Chondrocyte (in vitro differentiated cells): ENCODE data around the gene SAE1. TPM values are rescaled to one million over a fixed set of nuclear protein-coding genes. Genes with fewer than 3 reads are reported as not detected.

Experiments
- DNase-seq: peaks from one replicate; pipeline ENCODE4 v3.0.0; 2021; ENCODE audit warnings: mixed read lengths, low spot score
- H3K27ac Mint-ChIP-seq: one replicate; pipeline ENCODE4 v1.8.0; 2021; ENCODE audit warnings: mild to moderate bottlenecking, moderate library complexity, mixed read lengths; ENCODE audit not compliant: unreplicated experiment
- H3K27me3 Mint-ChIP-seq: 2 replicates; pipeline ENCODE4 v1.8.0; 2021; ENCODE audit warnings: low read depth, mixed read lengths
- H3K36me3 Mint-ChIP-seq: 2 replicates; pipeline ENCODE4 v1.8.0; 2021; ENCODE audit warnings: low read depth, mixed read lengths
- H3K4me1 Mint-ChIP-seq: 2 replicates; pipeline ENCODE4 v1.8.0; 2021; ENCODE audit warnings: low read depth, mild to moderate bottlenecking, mixed read lengths
- H3K4me3 Mint-ChIP-seq: one replicate; pipeline ENCODE4 v1.8.0; 2021; ENCODE audit warnings: mild to moderate bottlenecking, moderate library complexity, mixed read lengths; ENCODE audit not compliant: unreplicated experiment
- H3K9me3 Mint-ChIP-seq: 2 replicates; pipeline ENCODE4 v1.8.0; 2021; ENCODE audit warnings: low read depth, mixed read lengths
- total RNA-seq: library from RNA; stranded (reverse); gene quantifications from 3 replicates; pipeline ENCODE4 v1.2.1, GENCODE V29; 2021
- TF ChIP-seq, protein P1 (sequence below): fragments of 200-600 bp; sonication (generic); IDR thresholded peaks from 2 replicates; pipeline ENCODE4 v1.5.0; 2021; ENCODE audit warnings: antibody characterized with exemption, mild to moderate bottlenecking, moderate library complexity

Gene SAE1
- total RNA-seq, 1 donor from 2014 or later: 91.2 TPM

DNA sequence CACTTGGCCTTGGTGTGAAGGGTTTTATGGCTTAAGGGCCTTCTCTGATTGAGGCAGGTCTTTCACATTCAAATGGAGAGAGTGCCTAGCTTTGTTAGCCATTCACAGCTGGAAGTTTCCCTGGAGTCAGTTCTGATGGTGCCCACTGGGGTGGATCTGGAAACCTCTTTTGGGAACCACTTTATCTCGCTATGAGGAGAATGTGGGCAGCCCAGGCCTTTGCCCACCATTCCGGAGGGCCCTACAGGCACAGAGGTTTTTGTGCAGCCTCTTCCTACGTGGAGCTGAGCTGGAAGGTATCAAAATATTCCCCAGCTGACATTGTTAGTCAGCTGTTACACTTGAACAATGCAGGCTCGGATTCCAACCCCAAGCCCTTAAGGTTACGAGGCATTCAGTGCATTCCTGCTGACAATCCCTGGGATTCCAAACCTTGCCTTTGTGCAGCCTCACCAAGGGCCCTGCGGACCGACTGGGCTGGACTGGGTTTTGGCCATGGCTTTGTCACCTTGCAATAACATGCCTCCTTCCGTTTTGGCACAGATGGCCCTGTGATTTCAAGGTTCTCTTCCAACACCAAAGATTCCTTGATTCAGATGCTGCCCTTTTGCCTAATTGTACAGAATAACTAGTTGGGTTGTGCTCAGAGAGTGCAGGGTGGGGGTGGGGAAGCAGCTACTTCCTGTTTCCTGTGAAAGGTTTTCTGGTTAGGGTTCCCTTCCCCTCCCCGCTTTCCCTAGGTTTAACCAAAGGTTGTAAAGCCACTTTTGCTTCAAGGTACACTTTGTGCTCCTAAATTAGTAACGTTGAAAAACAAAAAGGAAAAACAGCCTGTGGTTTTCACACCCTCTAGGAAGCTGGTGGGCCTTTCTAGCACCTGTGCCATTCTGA, 27.0 kb downstream of the SAE1 start:
- H3K9me3 Mint-ChIP-seq: no peaks in the 10 kb centered on the region
- peaks cover 18% of the 10 kb centered on the region for H3K36me3 Mint-ChIP-seq
- H3K4me1 Mint-ChIP-seq: peaks cover 37% of the 10 kb centered on the region
- H3K27ac Mint-ChIP-seq: peak overlapping the region; percentile 88
- H3K27me3 Mint-ChIP-seq: no peaks in the 10 kb centered on the region
- TF ChIP-seq, protein P1, sequence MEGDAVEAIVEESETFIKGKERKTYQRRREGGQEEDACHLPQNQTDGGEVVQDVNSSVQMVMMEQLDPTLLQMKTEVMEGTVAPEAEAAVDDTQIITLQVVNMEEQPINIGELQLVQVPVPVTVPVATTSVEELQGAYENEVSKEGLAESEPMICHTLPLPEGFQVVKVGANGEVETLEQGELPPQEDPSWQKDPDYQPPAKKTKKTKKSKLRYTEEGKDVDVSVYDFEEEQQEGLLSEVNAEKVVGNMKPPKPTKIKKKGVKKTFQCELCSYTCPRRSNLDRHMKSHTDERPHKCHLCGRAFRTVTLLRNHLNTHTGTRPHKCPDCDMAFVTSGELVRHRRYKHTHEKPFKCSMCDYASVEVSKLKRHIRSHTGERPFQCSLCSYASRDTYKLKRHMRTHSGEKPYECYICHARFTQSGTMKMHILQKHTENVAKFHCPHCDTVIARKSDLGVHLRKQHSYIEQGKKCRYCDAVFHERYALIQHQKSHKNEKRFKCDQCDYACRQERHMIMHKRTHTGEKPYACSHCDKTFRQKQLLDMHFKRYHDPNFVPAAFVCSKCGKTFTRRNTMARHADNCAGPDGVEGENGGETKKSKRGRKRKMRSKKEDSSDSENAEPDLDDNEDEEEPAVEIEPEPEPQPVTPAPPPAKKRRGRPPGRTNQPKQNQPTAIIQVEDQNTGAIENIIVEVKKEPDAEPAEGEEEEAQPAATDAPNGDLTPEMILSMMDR: no peak
- DNase-seq: no peak
- H3K4me3 Mint-ChIP-seq: no peak overlapping the region

DNA sequence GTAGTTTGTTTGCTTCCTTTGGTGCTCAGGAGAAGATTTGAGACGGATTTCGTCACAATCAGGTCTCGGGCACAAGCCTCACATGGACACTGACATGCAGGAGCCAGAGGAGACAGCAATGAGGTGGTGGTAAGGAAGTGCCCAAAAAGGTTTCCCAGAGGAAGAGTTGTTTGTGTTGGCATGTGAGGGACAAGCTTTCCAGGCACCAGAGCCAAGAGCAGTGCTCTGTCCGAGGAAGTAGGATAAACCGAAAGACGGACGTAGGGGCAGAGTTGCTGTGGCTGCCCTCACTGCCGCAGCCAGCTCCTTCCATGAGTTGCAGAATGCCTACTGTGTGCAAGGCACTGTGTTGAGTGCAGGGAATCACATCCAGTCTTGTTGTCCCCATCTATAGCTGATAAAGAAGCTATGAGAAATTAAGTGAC, 27.7 kb downstream of the SAE1 start:
- Mint-ChIP-seq H3K27ac (peak overlapping the region; percentile 88), H3K27me3 (no peaks in the 10 kb centered on the region), H3K4me3 (peak overlapping the region; percentile 16), H3K4me1 (peaks cover 37% of the 10 kb centered on the region), H3K9me3 (no peaks in the 10 kb centered on the region), H3K36me3 (peaks cover 14% of the 10 kb centered on the region)
- TF ChIP-seq, protein P1: no peak
- no peak for DNase-seq

DNA sequence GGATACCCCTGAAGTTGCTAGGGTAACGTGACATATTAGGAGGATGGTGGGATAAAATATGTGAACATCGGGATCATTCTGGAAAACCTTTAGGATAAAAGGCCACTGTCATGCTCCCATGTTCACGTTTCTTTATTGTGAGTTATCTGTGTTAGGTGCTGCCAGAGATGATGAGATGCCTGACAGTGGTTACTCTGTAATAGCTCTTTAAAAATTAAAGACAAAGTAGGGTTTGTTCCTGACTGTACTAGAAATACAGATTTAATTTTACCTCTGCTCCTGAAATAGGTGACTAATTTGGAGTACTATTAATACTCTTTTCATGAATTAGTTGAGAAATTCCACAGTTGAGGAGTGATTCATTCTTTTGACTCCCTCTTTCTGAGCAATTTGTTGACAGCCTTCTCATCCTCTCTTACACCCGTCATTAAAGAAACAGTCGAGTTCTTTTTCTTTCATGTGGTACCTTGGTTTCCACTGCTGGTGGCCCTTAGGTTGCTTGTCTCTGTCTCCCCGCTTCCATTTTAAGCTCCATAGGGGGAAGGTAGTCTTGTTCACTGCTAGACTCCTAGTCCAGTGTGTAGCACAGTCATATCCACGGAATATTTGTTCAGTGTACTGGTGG, 28.4 kb downstream of the SAE1 start:
- H3K4me3 Mint-ChIP-seq: peak overlapping the region; percentile 16
- TF ChIP-seq, protein P1: no peak
- H3K4me1 Mint-ChIP-seq: peaks cover 37% of the 10 kb centered on the region
- H3K27ac Mint-ChIP-seq: peak overlapping the region; percentile 88
- no peaks in the 10 kb centered on the region for H3K27me3 Mint-ChIP-seq
- no peak for DNase-seq
- no peaks in the 10 kb centered on the region for H3K9me3 Mint-ChIP-seq
- peaks cover 14% of the 10 kb centered on the region for H3K36me3 Mint-ChIP-seq

DNA sequence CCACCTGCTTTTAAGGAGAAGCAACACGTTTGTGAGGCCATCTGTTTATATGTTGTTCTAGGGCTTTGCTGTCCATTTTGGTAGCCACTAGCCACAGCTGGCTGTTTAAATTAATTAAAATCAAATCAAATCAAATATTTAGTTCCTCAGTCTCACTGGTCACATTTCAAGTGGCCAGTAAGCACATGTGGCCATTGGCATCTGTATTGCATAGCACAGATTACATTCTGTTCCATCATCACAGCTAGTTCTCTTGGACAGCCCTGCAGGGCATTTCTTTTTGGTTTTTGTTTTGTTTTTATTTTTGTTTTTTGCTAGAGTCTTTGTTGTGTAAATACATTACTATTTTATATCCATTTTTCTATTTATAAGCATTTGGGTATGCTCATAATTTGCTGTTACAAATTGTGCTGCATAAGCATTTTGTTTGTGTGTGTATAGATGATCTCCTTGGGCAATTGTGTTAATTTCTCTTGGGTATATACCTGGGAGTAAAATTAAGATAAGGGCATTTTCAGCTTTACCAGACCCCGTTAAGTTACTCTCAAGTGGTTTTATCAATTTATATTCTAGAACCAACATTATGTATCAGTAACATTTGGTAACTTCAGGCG, 31.3 kb downstream of the SAE1 start:
- peak overlapping the region; percentile 45 for H3K27ac Mint-ChIP-seq
- H3K4me1 Mint-ChIP-seq: peaks cover 29% of the 10 kb centered on the region
- TF ChIP-seq, protein P1: no peak
- no peaks in the 10 kb centered on the region for H3K27me3 Mint-ChIP-seq
- no peak for DNase-seq
- H3K36me3 Mint-ChIP-seq: peaks cover 4% of the 10 kb centered on the region
- no peak overlapping the region for H3K4me3 Mint-ChIP-seq
- no peaks in the 10 kb centered on the region for H3K9me3 Mint-ChIP-seq

DNA sequence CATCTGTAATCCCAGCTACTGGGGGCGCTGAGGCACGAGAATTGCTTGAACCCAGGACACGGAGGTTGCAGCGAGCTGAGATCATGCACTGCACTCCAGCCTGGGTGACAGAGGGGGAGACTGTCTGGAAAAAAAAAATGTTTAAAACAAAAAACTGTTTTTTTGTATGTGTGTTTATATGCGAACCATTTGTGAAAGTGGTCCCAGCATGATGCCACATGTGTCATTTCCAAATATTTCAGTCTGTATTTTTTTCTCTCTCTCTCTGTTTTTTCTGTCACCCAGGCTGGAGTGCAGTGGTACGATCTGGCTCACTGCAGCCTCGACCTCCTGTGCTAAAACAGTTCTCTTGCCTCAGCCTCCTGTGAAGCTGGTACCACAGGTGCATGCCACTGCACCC, 37.4 kb downstream of the SAE1 start:
- H3K9me3 Mint-ChIP-seq: no peaks in the 10 kb centered on the region
- no peak for DNase-seq
- H3K27me3 Mint-ChIP-seq: no peaks in the 10 kb centered on the region
- no peaks in the 10 kb centered on the region for H3K4me1 Mint-ChIP-seq
- TF ChIP-seq, protein P1: no peak
- H3K27ac Mint-ChIP-seq: no peak overlapping the region
- no peak overlapping the region for H3K4me3 Mint-ChIP-seq
- H3K36me3 Mint-ChIP-seq: peaks cover 18% of the 10 kb centered on the region
